ENCODE data around the gene PPP1R11.

DNA sequence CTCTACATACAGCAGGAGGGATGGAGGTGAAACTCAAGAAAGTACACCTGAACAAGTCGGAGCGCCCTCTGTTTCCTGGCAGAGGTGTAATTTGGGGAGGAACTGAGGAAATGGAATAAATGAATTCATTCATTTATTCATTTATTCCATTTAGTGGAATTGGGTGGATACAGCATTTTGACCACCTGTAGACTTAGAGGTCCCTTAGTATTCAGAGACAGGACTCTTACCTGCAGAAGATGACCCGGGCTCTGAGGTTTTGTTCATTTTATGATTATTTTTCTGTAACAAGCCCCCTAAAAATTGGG is 36.8 kb downstream of the PPP1R11 start:
- TF ChIP-seq, protein P1, sequence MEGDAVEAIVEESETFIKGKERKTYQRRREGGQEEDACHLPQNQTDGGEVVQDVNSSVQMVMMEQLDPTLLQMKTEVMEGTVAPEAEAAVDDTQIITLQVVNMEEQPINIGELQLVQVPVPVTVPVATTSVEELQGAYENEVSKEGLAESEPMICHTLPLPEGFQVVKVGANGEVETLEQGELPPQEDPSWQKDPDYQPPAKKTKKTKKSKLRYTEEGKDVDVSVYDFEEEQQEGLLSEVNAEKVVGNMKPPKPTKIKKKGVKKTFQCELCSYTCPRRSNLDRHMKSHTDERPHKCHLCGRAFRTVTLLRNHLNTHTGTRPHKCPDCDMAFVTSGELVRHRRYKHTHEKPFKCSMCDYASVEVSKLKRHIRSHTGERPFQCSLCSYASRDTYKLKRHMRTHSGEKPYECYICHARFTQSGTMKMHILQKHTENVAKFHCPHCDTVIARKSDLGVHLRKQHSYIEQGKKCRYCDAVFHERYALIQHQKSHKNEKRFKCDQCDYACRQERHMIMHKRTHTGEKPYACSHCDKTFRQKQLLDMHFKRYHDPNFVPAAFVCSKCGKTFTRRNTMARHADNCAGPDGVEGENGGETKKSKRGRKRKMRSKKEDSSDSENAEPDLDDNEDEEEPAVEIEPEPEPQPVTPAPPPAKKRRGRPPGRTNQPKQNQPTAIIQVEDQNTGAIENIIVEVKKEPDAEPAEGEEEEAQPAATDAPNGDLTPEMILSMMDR (conservative IDR thresholded peaks at IDR 0.05 in 1 of 2, IDR thresholded peaks at IDR 0.05 in 1 of 2; ENCODE audit: extremely low read depth in 1 of 2, insufficient read depth in 1 of 2, low read depth in 1 of 2, low read length in 2 of 2) = no peak
- no peak for TF ChIP-seq EZH2 (IDR thresholded peaks at IDR 0.05; ENCODE audit: borderline replicate concordance, low read length)

Measured in mammary epithelial cell (primary cell).